Neural crest cell (in vitro differentiated cells): ENCODE results near the gene TMEM259. TPM values are rescaled to one million over a fixed set of nuclear protein-coding genes. Genes with fewer than 3 reads are reported as not detected.

ENCODE experiments used
- DNase-seq: peaks from one replicate; pipeline ENCODE4 v3.0.0; 2021; ENCODE audit warnings: low read depth, mixed read lengths, low spot score
- H3K27ac Mint-ChIP-seq: one replicate; pipeline ENCODE4 v1.8.0; 2021; ENCODE audit warnings: mild to moderate bottlenecking, mixed read lengths; ENCODE audit not compliant: unreplicated experiment
- H3K27me3 Mint-ChIP-seq: 2 replicates; pipeline ENCODE4 v1.8.0; 2021; ENCODE audit warnings: low read depth, mild to moderate bottlenecking, mixed read lengths
- H3K36me3 Mint-ChIP-seq: 2 replicates; pipeline ENCODE4 v1.8.0; 2021; ENCODE audit warnings: low read depth, mild to moderate bottlenecking, mixed read lengths
- H3K4me1 Mint-ChIP-seq: 2 replicates; pipeline ENCODE4 v1.8.0; 2021; ENCODE audit warnings: mixed read lengths
- H3K4me3 Mint-ChIP-seq: one replicate; pipeline ENCODE4 v1.8.0; 2021; ENCODE audit warnings: mild to moderate bottlenecking, mixed read lengths
- H3K9me3 Mint-ChIP-seq: 2 replicates; pipeline ENCODE4 v1.8.0; 2021; ENCODE audit warnings: mixed read lengths
- total RNA-seq: library from RNA; stranded (reverse); gene quantifications from 2 replicates; pipeline ENCODE4 v1.2.1, GENCODE V29; 2021
- TF ChIP-seq, protein P1 (sequence below): fragments of 200-600 bp; sonication (generic); conservative IDR thresholded peaks from 2 replicates; pipeline ENCODE4 v1.5.0; 2021; ENCODE audit warnings: antibody characterized with exemption, mild to moderate bottlenecking

TMEM259 gene
- total RNA-seq, 1 donor from 2014 or later, result 170 TPM

- peaks cover 4% of the 10 kb centered on the region for H3K4me1 Mint-ChIP-seq
- H3K4me3 Mint-ChIP-seq, result no peak overlapping the region
- H3K9me3 Mint-ChIP-seq, result no peaks in the 10 kb centered on the region
- no peak for DNase-seq
- H3K36me3 Mint-ChIP-seq, result peaks cover 2% of the 10 kb centered on the region
- peaks cover 55% of the 10 kb centered on the region for H3K27me3 Mint-ChIP-seq
- TF ChIP-seq, protein P1, sequence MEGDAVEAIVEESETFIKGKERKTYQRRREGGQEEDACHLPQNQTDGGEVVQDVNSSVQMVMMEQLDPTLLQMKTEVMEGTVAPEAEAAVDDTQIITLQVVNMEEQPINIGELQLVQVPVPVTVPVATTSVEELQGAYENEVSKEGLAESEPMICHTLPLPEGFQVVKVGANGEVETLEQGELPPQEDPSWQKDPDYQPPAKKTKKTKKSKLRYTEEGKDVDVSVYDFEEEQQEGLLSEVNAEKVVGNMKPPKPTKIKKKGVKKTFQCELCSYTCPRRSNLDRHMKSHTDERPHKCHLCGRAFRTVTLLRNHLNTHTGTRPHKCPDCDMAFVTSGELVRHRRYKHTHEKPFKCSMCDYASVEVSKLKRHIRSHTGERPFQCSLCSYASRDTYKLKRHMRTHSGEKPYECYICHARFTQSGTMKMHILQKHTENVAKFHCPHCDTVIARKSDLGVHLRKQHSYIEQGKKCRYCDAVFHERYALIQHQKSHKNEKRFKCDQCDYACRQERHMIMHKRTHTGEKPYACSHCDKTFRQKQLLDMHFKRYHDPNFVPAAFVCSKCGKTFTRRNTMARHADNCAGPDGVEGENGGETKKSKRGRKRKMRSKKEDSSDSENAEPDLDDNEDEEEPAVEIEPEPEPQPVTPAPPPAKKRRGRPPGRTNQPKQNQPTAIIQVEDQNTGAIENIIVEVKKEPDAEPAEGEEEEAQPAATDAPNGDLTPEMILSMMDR, result no peak
- no peak overlapping the region for H3K27ac Mint-ChIP-seq
Measured at GRCh38 chr19:996051-996838, 24.7 kb downstream of the TMEM259 start.

GRCh38 chr19:995051-995827 lies 25.7 kb downstream of the TMEM259 start:
- no peak overlapping the region for H3K27ac Mint-ChIP-seq
- TF ChIP-seq, protein P1, result no peak
- peaks cover 2% of the 10 kb centered on the region for H3K36me3 Mint-ChIP-seq
- H3K9me3 Mint-ChIP-seq, result no peaks in the 10 kb centered on the region
- peaks cover 50% of the 10 kb centered on the region for H3K27me3 Mint-ChIP-seq
- peaks cover 4% of the 10 kb centered on the region for H3K4me1 Mint-ChIP-seq
- H3K4me3 Mint-ChIP-seq, result no peak overlapping the region
- DNase-seq, result no peak

- DNase-seq, result no peak
- no peak overlapping the region for H3K4me3 Mint-ChIP-seq
- H3K9me3 Mint-ChIP-seq, result no peaks in the 10 kb centered on the region
- peaks cover 2% of the 10 kb centered on the region for H3K36me3 Mint-ChIP-seq
- peaks cover 4% of the 10 kb centered on the region for H3K4me1 Mint-ChIP-seq
- no peak overlapping the region for H3K27ac Mint-ChIP-seq
- H3K27me3 Mint-ChIP-seq, result peaks cover 46% of the 10 kb centered on the region
- TF ChIP-seq, protein P1, result no peak
Measured at GRCh38 chr19:994516-994915, 26.4 kb downstream of the TMEM259 start.

- H3K4me1 Mint-ChIP-seq, result no peaks in the 10 kb centered on the region
- TF ChIP-seq, protein P1, result no peak
- no peak overlapping the region for H3K4me3 Mint-ChIP-seq
- H3K9me3 Mint-ChIP-seq, result no peaks in the 10 kb centered on the region
- DNase-seq, result no peak
- H3K36me3 Mint-ChIP-seq, result peaks cover 2% of the 10 kb centered on the region
- H3K27me3 Mint-ChIP-seq, result peaks cover 40% of the 10 kb centered on the region
- H3K27ac Mint-ChIP-seq, result no peak overlapping the region
Measured at GRCh38 chr19:993831-994393, 27.0 kb downstream of the TMEM259 start.

GRCh38 chr19:993361-993830 lies 27.5 kb downstream of the TMEM259 start:
- H3K4me3 Mint-ChIP-seq, result no peak overlapping the region
- H3K4me1 Mint-ChIP-seq, result no peaks in the 10 kb centered on the region
- TF ChIP-seq, protein P1, result no peak
- no peak overlapping the region for H3K27ac Mint-ChIP-seq
- DNase-seq, result no peak
- H3K36me3 Mint-ChIP-seq, result peaks cover 2% of the 10 kb centered on the region
- H3K27me3 Mint-ChIP-seq, result peaks cover 35% of the 10 kb centered on the region
- H3K9me3 Mint-ChIP-seq, result no peaks in the 10 kb centered on the region
